Stomach (tissue), 9 donors: ENCODE data around the gene IRF8. TPM values are rescaled to one million over a fixed set of nuclear protein-coding genes. Genes with fewer than 3 reads are reported as not detected.

Experiments used
- DNase-seq, 2 donors: peaks; one replicate each; pipeline versions ENCODE4 v3.0.0 to v3.0.0-alpha.2; 2013 to 2019
- H3K27ac ChIP-seq, 5 donors: fragments of 200-600 bp in 4 of 5; sonication (generic) in 4 of 5; one replicate each; pipeline ENCODE4 v1.5.1; 2013 to 2019; ENCODE audit warnings: mild to moderate bottlenecking in 1 of 5, moderate library complexity in 1 of 5
- H3K27me3 ChIP-seq, 3 donors: fragments of 200-600 bp; sonication (generic); one replicate each; pipeline ENCODE4 v1.5.1; 2017 to 2019; ENCODE audit warnings: mixed run types in 1 of 3
- H3K36me3 ChIP-seq, 4 donors: fragments of 200-600 bp; sonication (generic); 1 replicate in 3 of 4; 2 replicates in 1 of 4; pipeline ENCODE4 v1.5.1; 2016 to 2019
- H3K4me1 ChIP-seq, 4 donors: fragments of 200-600 bp; sonication (generic); one replicate each; pipeline ENCODE4 v1.5.1; 2016 to 2019
- H3K4me3 ChIP-seq, 4 donors: fragments of 200-600 bp; sonication (generic) in 3 of 4; one replicate each; pipeline ENCODE4 v1.5.1; 2016 to 2019; ENCODE audit warnings: mild to moderate bottlenecking in 1 of 4
- H3K9me3 ChIP-seq, 4 donors: fragments of 200-600 bp; sonication (generic); one replicate each; pipeline ENCODE4 v1.5.1; 2016 to 2019
- CTCF ChIP-seq, 7 experiments: fragments of 450-650 bp in 4 of 7; fragments of 200-600 bp in 3 of 7; sonication (generic) in 3 of 7; IDR thresholded peaks; one replicate each; pipeline ENCODE4 v1.5.1; 2016 to 2019; ENCODE audit warnings: antibody characterized with exemption in 7 of 7, control low read depth in 2 of 7, mild to moderate bottlenecking in 1 of 7
- EP300 ChIP-seq: sonication (generic); formaldehyde crosslinking; IDR thresholded peaks from one replicate; pipeline ENCODE4 v1.6.1; 2017; ENCODE audit warnings: antibody characterized with exemption
- POLR2A ChIP-seq, 4 donors: fragments of 450-650 bp; IDR thresholded peaks; one replicate each; pipeline ENCODE4 v1.6.1; 2016; ENCODE audit warnings: antibody characterized with exemption in 4 of 4, control low read depth in 2 of 4, mild to moderate bottlenecking in 1 of 4, moderate library complexity in 1 of 4
- POLR2AphosphoS5 ChIP-seq, 3 donors: sonication (generic); formaldehyde crosslinking; IDR thresholded peaks; one replicate each; pipeline ENCODE4 v1.6.1; 2016; ENCODE audit warnings: antibody characterized with exemption in 3 of 3
- WGBS, 5 donors: extraction: QIAGEN DNeasy Blood & Tissue Kit in 3 of 5; methylation state at CpG; one replicate each; pipeline versions ENCODE4 v1.1.5 to v1.1.7; 2013 to 2018; 5-methylcytosine and 5-hydroxymethylcytosine counted together
- intact Hi-C: fragments of 100-400 bp; cut with DNase I; formaldehyde crosslinking; loops from one replicate; pipeline ENCODE4 v1.15.1; 2023; ENCODE audit warnings: low total_unique reads
- polyA plus RNA-seq, 3 donors: library from polyadenylated mRNA; stranded (reverse); fragments of 200-250 nt; gene quantifications; one replicate each; pipeline ENCODE4 v1.2.3, GENCODE V29; 2013
- total RNA-seq, 5 donors: library from RNA; depleted of rRNA; stranded (reverse); fragments of >200 nt; gene quantifications; one replicate each; pipeline versions ENCODE4 v1.1.0 to v1.2.3, GENCODE V29; 2014 to 2016
- donor health status: healthy with polysubstance abuse.
- donor health status: Bipolar disorder and iron deficiency.
- donor health status: healthy.

IRF8 gene
- total and polyA plus RNA-seq, 8 donors: 5.2 to 49.8 (median 12.1) TPM

DNA sequence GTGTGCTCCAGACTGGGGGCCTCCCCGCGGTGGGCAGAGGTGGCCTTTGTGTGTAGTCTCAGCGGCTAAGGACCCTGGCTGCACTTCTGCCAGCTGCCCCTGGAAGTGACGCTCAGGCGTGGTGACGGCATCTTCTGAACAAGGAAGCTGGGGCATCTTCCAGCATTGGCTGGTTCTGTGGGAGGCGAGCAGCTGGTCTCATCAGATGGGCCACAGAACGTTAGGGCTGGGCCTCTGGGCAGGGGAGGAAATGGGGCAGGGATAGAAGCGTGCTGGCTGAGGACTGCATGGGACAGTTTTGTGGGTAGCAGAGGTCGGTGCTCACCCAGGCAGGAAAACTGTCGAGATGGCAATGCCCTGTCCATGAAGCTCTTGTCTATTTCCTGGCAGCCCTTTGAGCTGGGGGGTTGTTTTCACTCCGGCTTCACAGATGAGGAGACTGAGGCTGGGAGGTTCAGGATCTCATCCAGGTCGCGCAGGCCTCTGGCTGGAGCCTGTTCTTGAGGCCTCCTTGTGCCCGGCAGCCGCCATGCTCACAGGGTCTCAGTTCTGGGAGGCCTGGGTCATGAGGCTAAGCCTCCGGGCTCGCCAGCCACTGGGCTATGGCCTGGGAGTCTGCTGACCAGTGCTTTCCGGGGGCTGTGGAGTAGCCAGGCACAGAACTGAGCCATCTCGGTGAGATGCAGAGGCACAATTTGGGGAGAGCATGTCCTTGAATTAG lies 16.3 kb downstream of the IRF8 start:
- no peak overlapping the region for H3K4me3 ChIP-seq
- H3K36me3 ChIP-seq: peaks cover 3 to 69% (median 37%) of the 10 kb centered on the region in 4 donors
- H3K27me3 ChIP-seq: no peaks in the 10 kb centered on the region
- no peak for DNase-seq
- no peaks in the 10 kb centered on the region for H3K9me3 ChIP-seq
- WGBS, 5 donors: 84 to 90% (median 86%) methylated on average over 17 to 20 of the region's 20 CpGs
- H3K27ac ChIP-seq: peak overlapping the region in 3 of 5 donors; percentile 28 to 66 (median 54)
- peaks cover 4 to 50% (median 27%) of the 10 kb centered on the region in 4 donors for H3K4me1 ChIP-seq
- TF ChIP-seq POLR2AphosphoS5 (IDR thresholded peaks at IDR 0.05) (no peak), CTCF (IDR thresholded peaks at IDR 0.05) (no peak), EP300 (no peak), POLR2A (IDR thresholded peaks at IDR 0.05) (no peak)
- intact Hi-C loops: no loop called here

DNA sequence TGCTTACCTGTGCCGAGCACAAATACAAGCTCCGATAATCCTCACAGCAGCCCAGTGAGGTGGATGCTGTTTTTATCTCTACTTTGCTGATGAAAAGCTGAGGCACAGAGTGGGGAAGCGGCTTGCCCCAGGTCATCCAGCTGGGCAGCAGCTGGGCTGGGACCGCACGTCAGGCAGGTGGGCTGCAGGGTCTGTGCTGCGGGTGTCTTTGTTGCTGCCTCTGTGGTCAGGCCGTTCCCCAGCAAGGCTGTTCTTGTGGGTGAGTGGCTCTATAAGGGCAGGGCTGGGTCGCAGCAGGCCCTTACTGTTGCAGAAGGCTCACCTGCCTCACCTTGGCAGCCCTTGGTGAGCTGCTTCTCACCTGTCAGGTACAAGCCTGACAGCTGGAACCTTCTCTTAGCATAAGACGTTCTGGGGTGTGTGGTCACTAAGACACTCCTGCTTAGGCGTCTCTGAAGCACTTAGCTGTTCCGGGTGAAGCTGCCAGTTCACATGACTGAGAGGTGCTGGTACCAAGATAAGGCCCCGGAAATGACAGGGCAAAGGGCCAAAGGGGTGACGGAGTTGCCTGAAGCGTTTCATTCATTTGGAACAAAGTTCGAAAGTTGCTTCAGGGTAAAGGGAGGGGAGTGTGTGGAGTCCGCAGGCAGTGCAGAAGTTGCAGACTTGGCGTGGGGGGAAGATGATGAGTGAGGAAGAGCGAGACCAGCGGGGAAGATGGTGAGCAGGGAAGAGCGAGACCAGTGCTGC lies 17.4 kb downstream of the IRF8 start:
- TF ChIP-seq EP300: no peak
- peak in 2 of 3 donors; percentile 68 to 82 for TF ChIP-seq POLR2AphosphoS5 (IDR thresholded peaks at IDR 0.05)
- no peak for TF ChIP-seq POLR2A (IDR thresholded peaks at IDR 0.05)
- no peak for TF ChIP-seq CTCF (IDR thresholded peaks at IDR 0.05)
- Histone ChIP-seq H3K27ac (peak overlapping the region; percentile 7 to 72 (median 56)), H3K4me1 (peaks cover 4 to 48% (median 27%) of the 10 kb centered on the region in 4 donors), H3K9me3 (no peaks in the 10 kb centered on the region), H3K4me3 (no peak overlapping the region), H3K36me3 (peaks cover 3 to 69% (median 32%) of the 10 kb centered on the region in 4 donors), H3K27me3 (no peaks in the 10 kb centered on the region)
- intact Hi-C loops: no loop called here
- peak; percentile 86 to 92 for DNase-seq
- 38 to 60% (median 49%) methylated on average over 20 of the region's 20 CpGs for WGBS, 5 donors

DNA sequence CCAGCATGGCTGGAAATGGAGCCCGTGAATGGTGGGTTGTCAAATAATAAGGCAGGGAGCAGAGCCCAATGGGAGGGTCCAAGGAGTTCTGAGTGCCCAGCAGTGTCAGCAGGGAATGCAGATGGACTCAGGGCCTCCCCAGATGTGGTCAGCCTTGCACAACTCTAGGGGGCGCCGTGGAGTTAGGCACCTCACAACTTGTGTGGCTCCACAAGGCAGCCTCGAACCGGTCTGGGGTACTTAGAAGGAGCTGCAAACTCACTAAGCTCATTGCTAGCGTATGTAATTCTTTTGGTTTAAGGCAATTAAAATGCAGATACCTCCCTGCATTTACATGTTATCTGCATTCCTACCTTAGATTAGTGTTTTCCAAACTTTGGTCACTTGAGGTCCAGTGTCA lies 18.1 kb downstream of the IRF8 start:
- H3K36me3 ChIP-seq: peaks cover 3 to 69% (median 31%) of the 10 kb centered on the region in 4 donors

More for the DNA sequence above, 18.1 kb downstream of the IRF8 start:
- 79 to 87% (median 82%) methylated on average over 6 of the region's 6 CpGs for WGBS, 5 donors
- Histone ChIP-seq H3K27ac (peak overlapping the region in 2 of 5 donors; percentile 66 to 72), H3K4me3 (no peak overlapping the region), H3K9me3 (no peaks in the 10 kb centered on the region), H3K4me1 (peaks cover 4 to 41% (median 24%) of the 10 kb centered on the region in 4 donors), H3K27me3 (no peaks in the 10 kb centered on the region)
- DNase-seq: no peak
- TF ChIP-seq EP300 (no peak), POLR2A (IDR thresholded peaks at IDR 0.05) (no peak), CTCF (IDR thresholded peaks at IDR 0.05) (no peak), POLR2AphosphoS5 (IDR thresholded peaks at IDR 0.05) (no peak)
- intact Hi-C loops: no loop called here
